HCT116 (cell line): ENCODE data around the gene SEC11A. TPM values are rescaled to one million over a fixed set of nuclear protein-coding genes. Genes with fewer than 3 reads are reported as not detected.

Source experiments
- ATAC-seq: fragments of 200-7000 bp; cut with Tn5 transposase; 2 replicates; pipeline ENCODE4 v1.9.1; 2020; ENCODE audit warnings: mild to moderate bottlenecking, moderate library complexity
- BruUV-seq: library from RNA; stranded (reverse); fragments of 400-500 nt; replicated peaks from 2 replicates; lab custom pipeline; 2021; lab: Mats Ljungman, UMichigan
- CTCF ChIA-PET: fragments of 300-600 bp; sonication (Branson Sonifier 250); formaldehyde crosslinking; loops from one replicate; lab custom pipeline; 2021; ENCODE audit warnings: antibody characterized with exemption; lab: Charles Lee
- POLR2A ChIA-PET: fragments of 300-600, 350-600 bp; sonication (Branson Sonifier 250); formaldehyde crosslinking; loops from one replicate; lab custom pipeline; 2021; ENCODE audit warnings: antibody characterized with exemption; lab: Charles Lee
- RAD21 ChIA-PET, 2 experiments: fragments of 300-600 bp; sonication (Branson Sonifier 250); formaldehyde crosslinking; loops; one replicate each; lab custom pipeline; 2023; ENCODE audit warnings: low total read pairs in 2 of 2; ENCODE audit not compliant: uncharacterized antibody in 2 of 2, unreplicated experiment in 2 of 2, low non-redundant PET in 1 of 2; lab: Charles Lee
- DNase-seq: peaks from one replicate; pipeline ENCODE4 v3.0.0-alpha.2; 2010; ENCODE audit warnings: low read depth, low spot score
- H2AFZ ChIP-seq: fragments of 200-600 bp; shearing (Covaris generic), sonication (generic); 2 replicates; pipeline ENCODE4 v1.6.1; 2017; ENCODE audit warnings: low read depth, mixed run types, mixed read lengths, antibody characterized with exemption, low read length; ENCODE audit not compliant: poor library complexity, severe bottlenecking
- H3K27ac ChIP-seq: 2 replicates; pipeline ENCODE4 v1.5.1; 2012; ENCODE audit warnings: low read depth, low read length
- H3K27me3 ChIP-seq: fragments of 200-600 bp; sonication (generic); 2 replicates; pipeline ENCODE4 v1.6.1; 2016; ENCODE audit warnings: mixed run types, low read length, mixed read lengths; ENCODE audit not compliant: insufficient read depth
- H3K36me3 ChIP-seq, 2 experiments: fragments of 200-500 bp in 1 of 2; fragments of 200-600 bp in 1 of 2; sonication (Bioruptor generic) in 1 of 2; sonication (generic) in 1 of 2; 2 replicates each; pipeline versions ENCODE4 v1.5.1 to v1.6.1; 2014 to 2016; ENCODE audit warnings: low read length in 2 of 2, inconsistent platforms in 1 of 2, mixed read lengths in 1 of 2, mixed run types in 1 of 2; ENCODE audit not compliant: insufficient read depth in 2 of 2, control insufficient read depth in 1 of 2
- H3K4me1 ChIP-seq, 2 experiments: fragments of 200-600 bp in 1 of 2; sonication (generic) in 1 of 2; 2 replicates each; pipeline versions ENCODE4 v1.5.1 to v1.6.1; 2012 to 2017; ENCODE audit warnings: low read length in 2 of 2, inconsistent platforms in 1 of 2, mild to moderate bottlenecking in 1 of 2, mixed read lengths in 1 of 2, mixed run types in 1 of 2, moderate library complexity in 1 of 2; ENCODE audit not compliant: insufficient read depth in 2 of 2, control insufficient read depth in 1 of 2
- H3K4me2 ChIP-seq: fragments of 200-600 bp; sonication (generic); 2 replicates; pipeline ENCODE4 v1.6.1; 2017; ENCODE audit warnings: mixed run types, low read length, mixed read lengths
- H3K4me3 ChIP-seq, 2 experiments: fragments of 200-600 bp in 1 of 2; sonication (generic) in 1 of 2; replicated peaks in 1 of 2; 2 replicates each; pipeline ENCODE4 v1.5.1; 2011 to 2016; ENCODE audit warnings: low read length in 2 of 2, control low read depth in 1 of 2, low read depth in 1 of 2, mild to moderate bottlenecking in 1 of 2, mixed read lengths in 1 of 2, mixed run types in 1 of 2
- H3K79me2 ChIP-seq: fragments of 200-600 bp; sonication (generic); 2 replicates; pipeline ENCODE4 v1.6.1; 2017; ENCODE audit warnings: mild to moderate bottlenecking, mixed run types, low read length, moderate library complexity, mixed read lengths; ENCODE audit not compliant: insufficient read depth
- H3K9ac ChIP-seq: fragments of 200-600 bp; sonication (generic); 2 replicates; pipeline ENCODE4 v1.6.1; 2016; ENCODE audit warnings: low read length, mixed read lengths
- H3K9me2 ChIP-seq: fragments of 200-600 bp; sonication (generic), shearing (Covaris generic); 2 replicates; pipeline ENCODE4 v1.6.1; 2017; ENCODE audit warnings: mixed run types, mild to moderate bottlenecking, moderate library complexity; ENCODE audit not compliant: insufficient read depth
- H3K9me3 ChIP-seq, 2 experiments: fragments of 200-500 bp in 1 of 2; fragments of 200-600 bp in 1 of 2; sonication (Bioruptor generic) in 1 of 2; sonication (generic) in 1 of 2; 2 replicates each; pipeline ENCODE4 v1.6.1; 2014 to 2017; ENCODE audit warnings: low read length in 2 of 2, mixed read lengths in 2 of 2, inconsistent platforms in 1 of 2, low read depth in 1 of 2, mild to moderate bottlenecking in 1 of 2, mixed run types in 1 of 2, moderate library complexity in 1 of 2; ENCODE audit not compliant: control insufficient read depth in 1 of 2, insufficient read depth in 1 of 2
- H4K20me1 ChIP-seq: fragments of 200-600 bp; sonication (generic), shearing (Covaris generic); 2 replicates; pipeline ENCODE4 v1.6.1; 2017; ENCODE audit warnings: mixed run types, mild to moderate bottlenecking, moderate library complexity; ENCODE audit not compliant: insufficient read depth
- EGR1 ChIP-seq: IDR thresholded peaks from 2 replicates; pipeline ENCODE4 v1.6.1; 2012; ENCODE audit warnings: low read depth
- ELF1 ChIP-seq: IDR thresholded peaks from 2 replicates; pipeline ENCODE4 v1.6.1; 2012; ENCODE audit warnings: low read depth, borderline replicate concordance
- JUND ChIP-seq: IDR thresholded peaks from 2 replicates; pipeline ENCODE4 v1.6.1; 2012
- POLR2AphosphoS5 ChIP-seq: IDR thresholded peaks from 2 replicates; pipeline ENCODE4 v1.6.1; 2011; ENCODE audit warnings: mild to moderate bottlenecking, low read depth, low read length, moderate library complexity
- SP1 ChIP-seq: IDR thresholded peaks from 2 replicates; pipeline ENCODE4 v1.6.1; 2012; ENCODE audit warnings: low read depth
- TCF7L2 ChIP-seq: IDR thresholded peaks from 2 replicates; pipeline ENCODE4 v1.7.0; 2011; ENCODE audit warnings: borderline replicate concordance, inconsistent platforms; ENCODE audit not compliant: insufficient read depth, insufficient read length; ENCODE audit errors: extremely low read depth
- YY1 ChIP-seq: IDR thresholded peaks from 2 replicates; pipeline ENCODE4 v1.6.1; 2011; ENCODE audit warnings: low read length, low read depth, moderate library complexity, mild to moderate bottlenecking; ENCODE audit not compliant: insufficient replicate concordance; ENCODE audit errors: extremely low read depth
- ZBTB33 ChIP-seq: IDR thresholded peaks from 2 replicates; pipeline ENCODE4 v1.6.1; 2011; ENCODE audit warnings: mild to moderate bottlenecking, low read length, moderate library complexity; ENCODE audit not compliant: insufficient replicate concordance; ENCODE audit errors: extremely low read depth
- ZNF274 ChIP-seq: fragments of 200-500 bp; sonication (Bioruptor generic); IDR thresholded peaks from 2 replicates; pipeline ENCODE4 v1.6.1; 2014; ENCODE audit warnings: mild to moderate bottlenecking, low read depth, low read length, inconsistent platforms
- intact Hi-C: fragments of 100-400 bp; cut with micrococcal nuclease; formaldehyde crosslinking; loops from 2 replicates; pipeline ENCODE4 v1.10.0; 2022
- total RNA-seq: library from RNA; stranded (reverse); gene quantifications from one replicate; pipeline ENCODE4 v1.2.1, GENCODE V29; 2021; ENCODE audit not compliant: unreplicated experiment
- TF ChIP-seq, protein P1 (sequence below), 3 experiments: fragments of 200-600 bp in 1 of 3; sonication (generic) in 1 of 3; IDR thresholded peaks in 2 of 3; conservative IDR thresholded peaks in 1 of 3; 2 replicates each; pipeline ENCODE4 v1.5.1; 2012 to 2017; ENCODE audit warnings: low read depth in 2 of 3, low read length in 2 of 3, antibody characterized with exemption in 1 of 3, borderline replicate concordance in 1 of 3, control low read depth in 1 of 3, mild to moderate bottlenecking in 1 of 3, mixed read lengths in 1 of 3, mixed run types in 1 of 3, moderate library complexity in 1 of 3; ENCODE audit not compliant: insufficient read depth in 1 of 3
- TF ChIP-seq, protein P2 (sequence below): IDR thresholded peaks from 2 replicates; pipeline ENCODE4 v1.6.1; 2012; ENCODE audit warnings: low read depth

The SEC11A gene
- total RNA-seq, 1 experiment from 2014 or later, result 175 TPM

DNA sequence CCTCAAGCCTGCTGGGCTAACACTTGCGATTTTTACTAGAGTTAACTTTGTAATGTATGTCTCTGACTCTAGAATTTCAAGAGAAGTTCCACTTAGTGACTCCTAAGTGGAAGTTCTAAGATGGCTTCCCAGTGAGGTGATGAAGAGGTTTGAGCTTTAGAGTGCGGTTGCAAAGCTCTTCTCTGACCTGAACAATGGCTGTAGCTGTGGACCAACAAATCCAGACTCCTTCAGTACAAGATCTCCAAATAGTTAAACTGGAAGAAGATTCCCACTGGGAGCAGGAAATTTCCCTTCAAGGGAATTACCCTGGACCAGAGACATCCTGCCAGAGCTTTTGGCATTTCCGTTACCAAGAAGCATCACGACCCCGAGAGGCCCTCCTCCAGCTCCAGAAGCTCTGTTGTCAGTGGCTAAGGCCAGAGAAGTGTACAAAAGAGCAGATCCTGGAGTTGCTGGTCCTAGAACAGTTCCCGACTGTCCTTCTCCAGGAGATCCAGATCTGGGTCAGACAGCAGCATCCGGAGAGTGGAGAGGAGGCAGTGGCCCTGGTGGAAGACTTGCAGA is 84.2 kb downstream of the SEC11A start (continued):
- TF ChIP-seq TCF7L2, result no peak
- TF ChIP-seq, protein P1, sequence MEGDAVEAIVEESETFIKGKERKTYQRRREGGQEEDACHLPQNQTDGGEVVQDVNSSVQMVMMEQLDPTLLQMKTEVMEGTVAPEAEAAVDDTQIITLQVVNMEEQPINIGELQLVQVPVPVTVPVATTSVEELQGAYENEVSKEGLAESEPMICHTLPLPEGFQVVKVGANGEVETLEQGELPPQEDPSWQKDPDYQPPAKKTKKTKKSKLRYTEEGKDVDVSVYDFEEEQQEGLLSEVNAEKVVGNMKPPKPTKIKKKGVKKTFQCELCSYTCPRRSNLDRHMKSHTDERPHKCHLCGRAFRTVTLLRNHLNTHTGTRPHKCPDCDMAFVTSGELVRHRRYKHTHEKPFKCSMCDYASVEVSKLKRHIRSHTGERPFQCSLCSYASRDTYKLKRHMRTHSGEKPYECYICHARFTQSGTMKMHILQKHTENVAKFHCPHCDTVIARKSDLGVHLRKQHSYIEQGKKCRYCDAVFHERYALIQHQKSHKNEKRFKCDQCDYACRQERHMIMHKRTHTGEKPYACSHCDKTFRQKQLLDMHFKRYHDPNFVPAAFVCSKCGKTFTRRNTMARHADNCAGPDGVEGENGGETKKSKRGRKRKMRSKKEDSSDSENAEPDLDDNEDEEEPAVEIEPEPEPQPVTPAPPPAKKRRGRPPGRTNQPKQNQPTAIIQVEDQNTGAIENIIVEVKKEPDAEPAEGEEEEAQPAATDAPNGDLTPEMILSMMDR (IDR thresholded peaks at IDR 0.05 in 2 of 3, conservative IDR thresholded peaks at IDR 0.05 in 1 of 3; ENCODE audit: borderline replicate concordance in 1 of 3, insufficient read depth in 1 of 3, low read depth in 2 of 3, low read length in 2 of 3), result no peak
- TF ChIP-seq, protein P2, sequence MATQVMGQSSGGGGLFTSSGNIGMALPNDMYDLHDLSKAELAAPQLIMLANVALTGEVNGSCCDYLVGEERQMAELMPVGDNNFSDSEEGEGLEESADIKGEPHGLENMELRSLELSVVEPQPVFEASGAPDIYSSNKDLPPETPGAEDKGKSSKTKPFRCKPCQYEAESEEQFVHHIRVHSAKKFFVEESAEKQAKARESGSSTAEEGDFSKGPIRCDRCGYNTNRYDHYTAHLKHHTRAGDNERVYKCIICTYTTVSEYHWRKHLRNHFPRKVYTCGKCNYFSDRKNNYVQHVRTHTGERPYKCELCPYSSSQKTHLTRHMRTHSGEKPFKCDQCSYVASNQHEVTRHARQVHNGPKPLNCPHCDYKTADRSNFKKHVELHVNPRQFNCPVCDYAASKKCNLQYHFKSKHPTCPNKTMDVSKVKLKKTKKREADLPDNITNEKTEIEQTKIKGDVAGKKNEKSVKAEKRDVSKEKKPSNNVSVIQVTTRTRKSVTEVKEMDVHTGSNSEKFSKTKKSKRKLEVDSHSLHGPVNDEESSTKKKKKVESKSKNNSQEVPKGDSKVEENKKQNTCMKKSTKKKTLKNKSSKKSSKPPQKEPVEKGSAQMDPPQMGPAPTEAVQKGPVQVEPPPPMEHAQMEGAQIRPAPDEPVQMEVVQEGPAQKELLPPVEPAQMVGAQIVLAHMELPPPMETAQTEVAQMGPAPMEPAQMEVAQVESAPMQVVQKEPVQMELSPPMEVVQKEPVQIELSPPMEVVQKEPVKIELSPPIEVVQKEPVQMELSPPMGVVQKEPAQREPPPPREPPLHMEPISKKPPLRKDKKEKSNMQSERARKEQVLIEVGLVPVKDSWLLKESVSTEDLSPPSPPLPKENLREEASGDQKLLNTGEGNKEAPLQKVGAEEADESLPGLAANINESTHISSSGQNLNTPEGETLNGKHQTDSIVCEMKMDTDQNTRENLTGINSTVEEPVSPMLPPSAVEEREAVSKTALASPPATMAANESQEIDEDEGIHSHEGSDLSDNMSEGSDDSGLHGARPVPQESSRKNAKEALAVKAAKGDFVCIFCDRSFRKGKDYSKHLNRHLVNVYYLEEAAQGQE, result no peak

- Histone ChIP-seq H3K9me2 (no peaks in the 10 kb centered on the region), H3K27me3 (no peaks in the 10 kb centered on the region), H3K36me3 (no peaks in the 10 kb centered on the region), H2AFZ (no peak overlapping the region), H3K4me3 (no peak overlapping the region), H3K27ac (no peak overlapping the region), H3K4me2 (no peak overlapping the region), H3K9me3 (no peaks in the 10 kb centered on the region), H3K9ac (no peak overlapping the region), H3K79me2 (peaks cover 12% of the 10 kb centered on the region; the same call in 1 of the 2 replicates), H3K4me1 (peaks cover 8 to 23% of the 10 kb centered on the region in 2 experiments; a peak in 3 of 4 replicates), H4K20me1 (no peaks in the 10 kb centered on the region)
- ATAC-seq (no peak), DNase-seq (no peak)
- BruUV-seq, result no TSS peak
- POLR2A ChIA-PET, result no interaction called here
- CTCF ChIA-PET, result interaction anchor here (1.3 kb wide), 1 partner anchor 30 kb away, joined by 3 read pairs; no protein-coding TSS in a partner anchor
- RAD21 ChIA-PET, result no interaction called here
- intact Hi-C loops, result no loop called here
- TF ChIP-seq YY1 (no peak), JUND (no peak), ZNF274 (no peak), EGR1 (no peak), SP1 (no peak), ZBTB33 (no peak), POLR2AphosphoS5 (no peak), ELF1 (no peak)
- TF ChIP-seq, protein P2, result no peak
Measured at GRCh38 chr15:84629033-84629432, 86.9 kb downstream of the SEC11A start.
